Measurements from ENCODE around the gene NOX1. TPM values are rescaled to one million over a fixed set of nuclear protein-coding genes. Genes with fewer than 3 reads are reported as not detected.

NOX1 gene
- total RNA-seq, 1 experiment from 2014 or later = not detected

GRCh38 chrX:100911731-100912130, 37.6 kb upstream of the NOX1 start:
- no peak for DNase-seq (ENCODE audit: low spot score)
- Histone ChIP-seq H3K9me3 (ENCODE audit: low read depth, low read length, poor library complexity, severe bottlenecking) (no peaks in the 10 kb centered on the region), H3K36me3 (ENCODE audit: insufficient read depth, low read length, poor library complexity, severe bottlenecking) (no peaks in the 10 kb centered on the region), H3K4me1 (ENCODE audit: insufficient read depth, low read length, poor library complexity, severe bottlenecking) (no peaks in the 10 kb centered on the region), H3K27ac (ENCODE audit: low read depth, low read length, poor library complexity, severe bottlenecking) (no peak overlapping the region), H3K4me3 (ENCODE audit: low read depth, low read length, poor library complexity, severe bottlenecking) (no peak overlapping the region), H3K27me3 (replicated peaks; ENCODE audit: insufficient read depth, low read depth, low read length, poor library complexity) (no peaks in the 10 kb centered on the region)
- BruUV-seq (replicated peaks) = no TSS peak
- TF ChIP-seq EZH2 (IDR thresholded peaks at IDR 0.05; ENCODE audit: borderline replicate concordance, low read depth, low read length, poor library complexity, severe bottlenecking) (no peak), CTCF (conservative IDR thresholded peaks at IDR 0.05; ENCODE audit: low read depth, low read length) (no peak)
- intact Hi-C loops (cut with micrococcal nuclease; ENCODE audit: unreplicated experiment) = no loop called here
- POLR2A ChIA-PET (ENCODE audit: low non-redundant PET) = no interaction called here
- CTCF ChIA-PET = no interaction called here

- Histone ChIP-seq H3K4me1 (ENCODE audit: insufficient read depth, low read length, poor library complexity, severe bottlenecking) (no peaks in the 10 kb centered on the region), H3K36me3 (ENCODE audit: insufficient read depth, low read length, poor library complexity, severe bottlenecking) (no peaks in the 10 kb centered on the region), H3K4me3 (ENCODE audit: low read depth, low read length, poor library complexity, severe bottlenecking) (no peak overlapping the region), H3K27ac (ENCODE audit: low read depth, low read length, poor library complexity, severe bottlenecking) (no peak overlapping the region), H3K9me3 (ENCODE audit: low read depth, low read length, poor library complexity, severe bottlenecking) (no peaks in the 10 kb centered on the region), H3K27me3 (replicated peaks; ENCODE audit: insufficient read depth, low read depth, low read length, poor library complexity) (no peaks in the 10 kb centered on the region)
- BruUV-seq (replicated peaks) = no TSS peak
- POLR2A ChIA-PET (ENCODE audit: low non-redundant PET) = no interaction called here
- intact Hi-C loops (cut with micrococcal nuclease; ENCODE audit: unreplicated experiment) = no loop called here
- CTCF ChIA-PET = no interaction called here
- no peak for TF ChIP-seq EZH2 (IDR thresholded peaks at IDR 0.05; ENCODE audit: borderline replicate concordance, low read depth, low read length, poor library complexity, severe bottlenecking)
- TF ChIP-seq CTCF (conservative IDR thresholded peaks at IDR 0.05; ENCODE audit: low read depth, low read length) = no peak
- no peak for DNase-seq (ENCODE audit: low spot score)
Measured at GRCh38 chrX:100905620-100906019, 31.5 kb upstream of the NOX1 start.

- intact Hi-C loops (cut with micrococcal nuclease; ENCODE audit: unreplicated experiment) = no loop called here
- Histone ChIP-seq H3K27me3 (replicated peaks; ENCODE audit: insufficient read depth, low read depth, low read length, poor library complexity) (no peaks in the 10 kb centered on the region), H3K9me3 (ENCODE audit: low read depth, low read length, poor library complexity, severe bottlenecking) (no peaks in the 10 kb centered on the region), H3K27ac (ENCODE audit: low read depth, low read length, poor library complexity, severe bottlenecking) (no peak overlapping the region), H3K4me1 (ENCODE audit: insufficient read depth, low read length, poor library complexity, severe bottlenecking) (no peaks in the 10 kb centered on the region), H3K4me3 (ENCODE audit: low read depth, low read length, poor library complexity, severe bottlenecking) (no peak overlapping the region), H3K36me3 (ENCODE audit: insufficient read depth, low read length, poor library complexity, severe bottlenecking) (no peaks in the 10 kb centered on the region)
- BruUV-seq (replicated peaks) = no TSS peak
- CTCF ChIA-PET = no interaction called here
- POLR2A ChIA-PET (ENCODE audit: low non-redundant PET) = no interaction called here
- no peak for DNase-seq (ENCODE audit: low spot score)
- TF ChIP-seq EZH2 (IDR thresholded peaks at IDR 0.05; ENCODE audit: borderline replicate concordance, low read depth, low read length, poor library complexity, severe bottlenecking) (no peak), CTCF (conservative IDR thresholded peaks at IDR 0.05; ENCODE audit: low read depth, low read length) (no peak)
Measured at GRCh38 chrX:100904433-100904832, 30.3 kb upstream of the NOX1 start.

All from A673 (cell line).